Activated CD4-positive, alpha-beta T cell treated with anti-CD3 and anti-CD28 coated beads, Interleukin-2, amount 50 U/mL, for 16 hours (primary cell): ENCODE results near the gene LEMD3.
A peak's percentile ranks its signal among the peaks of the same experiment; 100 is the strongest.

ENCODE experiments used
- DNase-seq: peaks from one replicate; pipeline ENCODE4 v3.0.0-alpha.2; 2020

Gene LEMD3

DNA sequence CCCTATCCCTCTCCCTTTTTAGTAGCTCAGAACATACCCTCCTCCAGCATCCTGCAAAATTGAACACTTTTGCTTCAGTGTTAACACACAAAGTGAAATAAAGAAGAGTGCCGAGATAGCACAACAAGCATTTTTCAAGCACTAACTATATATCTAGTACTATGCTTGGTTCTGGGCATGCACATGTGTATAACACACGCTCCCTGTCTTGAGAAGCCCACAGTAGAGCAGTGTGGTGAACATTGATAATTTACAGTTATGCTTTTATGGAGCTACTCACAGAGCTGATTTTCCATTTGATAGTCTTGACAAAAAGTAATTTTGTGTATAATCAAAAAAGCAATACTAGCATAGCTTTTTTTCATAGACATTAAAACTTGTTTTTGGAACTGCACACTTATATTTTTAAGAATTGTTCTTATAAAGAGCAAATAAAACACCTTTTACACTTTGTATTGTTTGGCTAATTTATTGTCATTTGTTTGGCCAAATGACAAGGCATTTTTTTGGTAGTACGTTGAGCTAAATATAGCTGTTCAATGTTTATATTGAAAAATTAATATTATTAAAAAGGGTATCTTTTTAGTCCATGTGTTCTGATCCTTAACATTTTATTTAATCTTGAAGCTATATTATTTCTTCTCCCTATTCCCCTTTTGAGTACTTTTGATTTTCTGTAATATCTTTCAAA, 39.7 kb downstream of the LEMD3 start:
- no peak for DNase-seq

DNA sequence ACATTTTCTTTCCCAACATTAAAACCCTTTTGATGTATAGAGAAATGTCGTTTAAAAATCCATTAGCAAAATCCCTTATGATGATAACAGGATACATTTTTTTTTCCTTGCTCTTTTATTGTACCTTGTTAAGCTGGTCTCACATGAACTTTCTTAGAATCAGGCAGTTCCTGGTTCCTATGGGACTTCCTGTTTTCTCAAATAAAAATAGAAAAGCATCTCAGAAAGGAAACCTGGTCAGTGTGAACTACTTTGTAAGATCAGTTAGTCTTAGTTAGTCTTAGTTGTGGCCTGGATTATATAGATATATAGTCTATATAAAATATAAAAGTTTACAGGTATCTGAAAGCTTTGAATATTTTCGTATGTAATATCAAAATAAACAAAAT, 40.3 kb downstream of the LEMD3 start:
- DNase-seq: no peak

DNA sequence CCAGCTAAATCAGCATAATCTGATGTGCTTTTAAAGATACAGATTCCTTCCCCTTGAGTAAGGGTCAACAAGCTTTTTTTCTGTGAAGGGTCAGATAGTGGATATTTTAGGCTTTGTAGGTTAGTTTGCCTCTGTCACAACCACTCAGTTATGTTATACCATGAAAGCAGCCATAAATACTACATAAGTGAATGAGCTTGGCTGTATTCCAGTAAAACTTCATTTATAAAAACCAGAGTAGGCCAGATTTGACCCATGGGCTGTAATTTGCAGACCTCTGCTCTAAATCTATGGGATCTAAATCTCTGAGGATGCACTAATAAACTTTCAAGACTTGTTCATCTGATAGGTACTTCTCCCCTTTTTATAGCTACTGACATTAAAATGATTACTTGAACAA, 47.7 kb downstream of the LEMD3 start:
- DNase-seq: no peak

DNA sequence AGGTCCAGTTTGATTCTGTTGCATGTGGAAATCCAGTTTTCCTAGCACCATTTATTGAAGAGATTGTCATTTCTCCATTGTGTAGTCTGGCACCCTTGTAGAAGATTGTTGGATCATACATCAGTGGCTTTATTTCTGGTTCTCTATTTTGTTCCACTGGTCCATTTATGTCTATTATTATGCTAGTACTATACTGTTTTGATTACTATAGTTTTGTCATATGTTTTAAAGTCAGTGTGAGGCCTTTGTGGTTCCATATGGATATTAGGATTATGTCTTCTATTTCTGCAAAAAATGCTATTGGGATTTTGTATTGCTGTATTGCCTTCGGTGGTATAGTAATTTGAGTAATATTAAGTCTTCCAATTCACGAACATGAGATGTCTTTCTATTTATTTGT, 51.4 kb downstream of the LEMD3 start:
- no peak for DNase-seq

DNA sequence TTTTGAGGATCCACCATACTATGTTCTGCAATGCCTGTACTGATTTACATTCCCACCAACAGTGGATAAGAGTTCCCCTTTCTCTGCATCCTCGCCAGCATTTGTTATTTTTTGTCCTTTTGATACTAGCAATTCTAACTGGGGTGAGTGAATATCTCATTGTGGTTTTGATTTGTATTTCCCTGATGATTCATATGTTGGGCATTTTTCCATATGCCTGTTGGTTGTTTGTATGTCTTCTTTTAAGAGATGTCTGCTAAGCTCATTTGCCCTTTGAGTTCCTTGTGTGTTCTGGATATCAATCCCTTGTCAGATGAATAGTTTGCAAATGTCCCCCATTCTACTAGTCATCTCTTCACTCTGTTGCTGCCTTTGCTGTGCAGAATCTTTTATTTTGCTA, 60.1 kb downstream of the LEMD3 start:
- no peak for DNase-seq

DNA sequence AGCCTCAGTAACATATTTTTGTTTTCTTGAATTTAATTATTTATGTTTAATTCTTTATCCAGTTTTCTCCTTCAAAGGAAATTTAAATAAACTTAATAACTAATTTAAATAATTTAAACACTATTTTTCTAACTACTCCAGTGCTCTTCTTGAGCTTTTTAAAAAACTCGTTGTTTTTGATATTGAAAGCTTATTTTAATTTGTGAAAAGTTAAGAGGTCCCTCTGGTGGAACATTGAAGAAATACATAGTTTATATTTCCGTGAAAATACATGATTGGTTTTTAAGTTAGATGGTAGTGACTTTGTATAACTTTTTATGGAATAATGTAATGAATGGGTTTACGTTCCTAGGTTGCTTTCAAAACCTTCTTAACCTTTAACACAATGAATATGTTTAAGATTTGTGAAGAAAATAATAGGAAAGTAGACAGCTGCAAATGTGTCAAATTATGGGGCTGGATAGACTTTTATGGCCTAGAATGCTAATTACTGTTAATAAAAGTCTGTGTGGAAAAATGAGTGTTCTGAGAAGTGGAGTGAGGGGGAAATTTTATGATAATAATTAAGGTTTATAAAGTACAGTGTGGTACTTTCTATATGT, 63.2 kb downstream of the LEMD3 start:
- peak; percentile 6 for DNase-seq

DNA sequence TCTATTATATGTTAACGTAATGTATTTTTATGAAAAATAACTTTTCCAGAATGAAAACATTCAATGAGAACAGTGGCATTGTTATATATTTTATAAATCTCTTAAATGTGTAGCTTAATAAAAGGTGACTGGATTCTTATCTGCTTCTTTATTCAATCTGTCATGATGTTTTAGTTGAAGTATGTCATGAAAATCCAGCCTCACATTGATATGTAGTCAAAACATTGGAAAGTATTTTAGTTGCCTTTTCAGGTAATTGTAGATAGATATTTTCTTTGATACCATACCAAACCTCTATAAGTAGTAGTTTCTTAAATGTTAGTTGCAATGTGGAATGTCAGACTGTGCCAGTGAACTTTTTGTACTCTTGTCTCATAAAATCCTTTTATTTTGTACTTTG, 67.8 kb downstream of the LEMD3 start:
- no peak for DNase-seq

DNA sequence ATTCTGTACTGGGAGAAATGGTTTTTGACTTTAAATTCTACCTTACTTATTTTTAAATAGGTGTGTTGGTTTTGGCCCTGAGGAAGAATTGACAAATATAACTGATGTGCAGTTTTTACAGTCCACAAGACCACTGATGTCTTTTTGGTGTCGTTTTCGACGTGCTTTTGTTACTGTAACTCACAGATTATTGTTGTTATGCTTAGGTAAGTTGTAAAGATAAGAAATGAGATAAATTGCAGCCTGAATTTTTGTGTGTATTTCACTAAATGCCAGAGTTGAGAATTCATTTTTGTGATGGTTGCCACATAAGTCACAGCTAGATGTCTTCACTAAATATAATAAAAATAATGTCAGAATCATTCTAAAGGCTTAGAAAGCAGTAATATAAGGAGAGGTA, 69.2 kb downstream of the LEMD3 start:
- DNase-seq: no peak

DNA sequence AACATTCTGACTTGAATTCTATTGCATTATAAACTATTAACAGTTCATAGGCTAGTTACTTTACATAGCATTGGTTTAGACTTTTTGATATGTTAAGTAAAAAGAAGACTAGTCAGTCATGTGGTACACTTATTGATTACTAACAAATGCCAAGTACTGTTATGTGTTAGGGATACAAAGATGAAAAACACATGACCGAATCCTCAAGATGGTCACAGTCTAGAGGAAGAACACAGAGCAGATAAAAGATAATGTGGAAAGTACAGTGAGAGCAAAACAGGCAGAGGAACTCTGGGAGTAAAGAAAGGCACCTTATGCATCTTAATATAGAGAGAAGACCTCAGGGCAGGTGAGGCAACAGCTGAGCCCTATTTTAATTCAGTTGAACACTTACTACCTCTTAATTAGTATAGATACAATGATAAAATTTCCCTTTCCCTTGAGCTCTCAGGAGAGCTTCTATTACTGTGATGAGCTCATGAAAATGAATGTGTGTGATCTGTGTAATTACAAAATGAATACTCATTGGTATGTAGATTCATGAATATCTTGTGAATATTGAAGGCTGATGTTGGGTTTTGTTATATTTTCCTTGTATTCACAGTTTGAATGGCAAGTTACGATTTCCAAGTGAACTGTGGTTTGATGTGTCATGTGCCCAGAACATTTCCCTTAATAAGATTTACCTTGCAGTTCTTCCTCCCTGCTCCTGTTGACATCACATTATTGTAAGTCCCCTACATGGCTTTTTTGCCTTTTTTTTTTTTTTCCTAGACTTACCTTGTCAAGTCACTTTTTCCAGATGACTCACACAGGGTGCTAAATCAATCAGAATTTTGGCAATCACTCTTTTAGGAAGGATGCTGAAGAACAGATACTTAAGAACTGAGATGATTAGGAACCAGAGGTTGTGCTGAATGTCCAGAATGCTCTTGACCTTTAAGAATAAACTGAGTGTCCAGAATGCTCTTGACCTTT, 79.6 kb downstream of the LEMD3 start:
- peak; percentile 72 for DNase-seq

DNA sequence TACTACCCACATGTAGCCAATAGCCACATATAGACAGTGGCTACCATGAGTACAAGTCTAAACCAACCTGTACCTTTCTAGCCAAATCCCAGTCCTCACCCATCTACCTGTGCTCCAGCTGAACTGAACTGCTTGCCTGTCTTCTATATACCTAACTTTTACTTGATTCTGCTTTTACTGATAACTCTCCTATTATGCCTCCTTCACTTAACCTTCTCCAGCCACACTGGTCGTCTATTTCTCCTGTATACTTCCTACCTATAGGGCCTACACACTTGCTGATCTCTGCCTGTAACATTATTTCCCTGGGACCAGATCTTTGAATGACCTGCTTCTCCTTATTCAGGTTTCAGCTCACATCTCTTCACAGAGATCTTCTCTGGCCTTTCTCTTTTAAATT, 83.1 kb downstream of the LEMD3 start:
- no peak for DNase-seq

DNA sequence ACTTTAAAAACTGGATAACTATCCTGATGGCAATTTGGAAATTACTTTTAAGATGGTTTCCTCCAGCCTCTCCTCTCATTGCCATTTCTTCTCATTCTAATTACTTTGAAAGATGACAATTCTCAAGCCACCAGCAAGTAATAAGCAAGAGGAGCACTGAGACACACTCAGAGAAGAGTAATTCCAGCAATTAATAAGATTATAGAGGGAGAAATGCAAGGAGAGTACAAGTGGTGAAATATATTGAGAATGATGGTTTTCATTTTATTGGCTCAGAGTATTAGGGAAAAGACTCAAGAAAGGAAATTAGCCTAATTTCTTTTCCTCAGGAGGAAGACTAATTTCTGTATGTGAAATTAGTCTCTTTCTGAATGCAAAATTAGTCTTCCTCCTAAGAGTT, 88.6 kb downstream of the LEMD3 start:
- DNase-seq: no peak

DNA sequence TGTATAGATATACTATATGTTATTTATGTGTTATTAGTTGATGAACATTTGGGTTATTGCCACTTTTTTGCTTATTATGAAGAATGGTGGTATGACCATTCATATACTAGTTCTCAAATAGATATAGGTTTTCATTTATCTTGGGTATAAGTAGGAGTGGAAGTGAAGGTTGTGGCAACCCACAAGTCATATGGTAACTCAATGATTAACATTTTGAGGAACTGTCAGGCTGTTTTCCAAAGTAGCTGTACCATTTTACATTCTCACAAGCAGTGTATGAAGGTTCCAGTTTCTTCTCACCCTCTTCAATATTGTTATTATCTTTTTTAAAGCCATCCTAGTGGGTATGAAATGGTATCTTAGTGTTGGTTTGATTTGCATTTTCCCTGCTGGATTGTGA, 90.1 kb downstream of the LEMD3 start:
- DNase-seq: no peak

DNA sequence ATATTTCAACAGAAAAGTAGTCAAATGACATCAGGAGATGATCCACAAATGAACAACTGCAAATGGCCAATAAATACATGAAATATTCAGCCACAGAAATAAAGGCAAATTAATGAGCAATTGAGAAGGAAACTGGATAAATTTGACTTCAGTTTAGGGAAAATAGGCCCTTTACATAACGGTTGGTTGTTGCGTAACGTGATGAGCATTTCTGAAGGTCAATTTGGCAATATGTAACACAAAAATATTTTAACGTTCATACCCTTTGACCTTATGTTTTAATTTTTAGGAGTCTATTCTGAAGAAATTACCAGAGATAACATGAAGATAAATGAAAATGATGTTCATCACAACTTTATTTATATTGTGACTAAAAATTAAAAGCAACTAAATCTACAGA, 94.4 kb downstream of the LEMD3 start:
- DNase-seq: no peak

DNA sequence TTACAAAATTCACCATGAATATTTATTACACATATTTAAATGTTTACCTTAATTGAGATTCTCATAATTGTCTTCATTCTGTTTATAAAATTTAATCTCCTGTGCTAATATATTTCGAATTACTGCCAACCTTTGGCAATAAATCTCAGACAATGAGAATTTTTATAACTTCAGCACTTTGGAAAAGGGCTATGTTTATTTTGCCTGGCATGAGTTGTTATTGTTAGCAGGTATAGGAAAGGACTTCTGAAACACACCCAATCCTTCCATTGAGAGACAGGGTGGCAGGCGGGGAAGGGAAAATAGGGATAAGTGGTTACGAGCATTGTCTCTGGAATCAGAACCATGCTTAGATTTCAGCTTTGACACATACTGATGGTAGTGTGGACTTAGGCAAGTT, 97.0 kb downstream of the LEMD3 start:
- DNase-seq: no peak

DNA sequence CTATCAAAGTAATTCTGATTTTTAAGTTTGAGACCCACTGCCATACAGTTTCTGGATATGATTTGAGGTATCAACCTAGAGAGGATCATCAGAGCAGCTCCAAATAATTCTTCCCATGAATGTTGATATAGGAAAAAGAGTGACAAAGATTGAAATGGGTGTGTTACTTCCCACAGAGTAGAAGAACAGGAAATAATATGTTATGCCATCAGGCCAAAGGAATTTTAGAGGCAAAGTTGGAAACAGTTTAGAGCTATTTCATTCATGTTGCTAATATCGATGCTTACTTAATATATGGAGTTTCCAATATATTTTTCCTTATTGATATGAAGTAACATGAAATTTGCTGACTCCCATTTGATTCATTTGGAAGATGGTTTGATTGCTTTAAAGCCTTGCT, 100.2 kb downstream of the LEMD3 start:
- no peak for DNase-seq

DNA sequence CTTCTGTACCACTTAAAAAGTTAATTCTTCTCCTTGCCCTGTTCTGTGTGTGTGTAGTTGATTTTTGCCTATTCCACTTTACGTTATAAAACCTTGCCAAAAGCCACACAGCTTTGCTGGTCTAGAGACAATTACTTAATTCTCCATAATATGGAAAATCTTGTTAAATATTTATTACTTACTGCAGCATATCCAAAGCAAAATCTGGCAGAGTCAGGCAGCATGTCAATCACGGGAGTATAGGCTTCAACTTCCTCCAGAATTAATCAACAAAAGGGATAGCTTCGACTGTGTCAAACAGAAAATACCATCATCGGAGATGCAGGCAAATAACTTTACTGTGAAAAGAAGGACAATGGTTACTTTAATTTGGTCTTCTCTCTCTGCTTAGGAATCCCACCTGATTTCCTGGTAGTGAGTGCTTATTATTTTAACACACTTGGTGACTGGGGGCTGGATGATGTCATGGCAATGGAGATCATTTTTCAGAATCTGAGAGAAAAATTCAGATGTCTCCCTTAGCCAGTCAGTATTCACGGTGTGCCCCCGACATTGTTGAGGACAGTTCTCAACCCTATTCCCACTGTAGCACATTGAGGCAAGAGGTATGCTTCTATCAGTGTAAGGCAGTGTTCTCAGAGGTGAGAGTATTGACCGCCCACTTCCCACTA, 105.4 kb downstream of the LEMD3 start:
- DNase-seq: no peak

DNA sequence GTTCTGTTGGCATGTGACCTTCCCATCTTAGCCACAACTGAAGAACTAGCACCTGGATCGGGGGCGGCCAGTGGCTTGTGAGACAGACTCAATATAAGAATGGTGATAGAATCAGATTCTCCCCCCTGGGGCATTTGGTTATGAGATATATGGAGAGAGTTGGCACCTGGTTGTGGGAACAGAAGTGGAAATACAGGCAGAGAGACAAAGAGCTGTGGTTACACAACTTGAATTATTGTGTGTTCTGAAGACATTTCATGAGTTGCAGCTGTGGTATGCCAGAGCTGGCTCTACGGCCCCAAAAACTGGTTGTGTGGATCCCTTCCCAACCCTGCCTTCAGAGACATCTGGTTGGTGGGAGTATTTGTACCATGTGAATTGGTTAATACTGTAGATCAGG, 106.2 kb downstream of the LEMD3 start:
- DNase-seq: no peak

DNA sequence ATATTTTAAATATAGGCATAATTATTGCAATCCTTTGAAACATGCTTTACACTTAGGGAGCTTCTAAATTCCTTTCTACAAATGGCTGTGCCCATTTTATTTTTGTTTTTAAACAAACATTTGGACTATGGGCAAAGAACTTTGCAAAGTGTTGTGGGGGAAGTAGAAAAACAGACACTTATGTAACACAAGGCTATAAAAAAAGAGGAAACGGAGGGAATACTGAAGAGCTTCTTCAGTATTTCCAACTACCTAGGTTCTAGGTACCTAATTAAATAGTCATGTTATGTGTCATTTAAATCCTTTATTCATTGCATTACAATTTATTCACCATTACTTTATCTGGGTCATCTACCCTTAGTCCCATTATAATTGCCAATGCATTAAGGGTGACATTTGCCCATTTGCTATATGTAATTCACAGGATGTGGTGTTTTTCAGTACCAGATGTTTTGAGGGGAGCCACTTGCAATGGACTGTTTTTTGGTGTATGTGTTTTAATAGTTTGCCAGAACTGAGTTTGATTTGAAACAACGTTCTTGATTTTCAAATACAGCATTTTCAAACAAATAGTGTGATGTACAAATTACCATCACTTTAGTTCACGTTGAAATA, 107.6 kb downstream of the LEMD3 start:
- DNase-seq: no peak

DNA sequence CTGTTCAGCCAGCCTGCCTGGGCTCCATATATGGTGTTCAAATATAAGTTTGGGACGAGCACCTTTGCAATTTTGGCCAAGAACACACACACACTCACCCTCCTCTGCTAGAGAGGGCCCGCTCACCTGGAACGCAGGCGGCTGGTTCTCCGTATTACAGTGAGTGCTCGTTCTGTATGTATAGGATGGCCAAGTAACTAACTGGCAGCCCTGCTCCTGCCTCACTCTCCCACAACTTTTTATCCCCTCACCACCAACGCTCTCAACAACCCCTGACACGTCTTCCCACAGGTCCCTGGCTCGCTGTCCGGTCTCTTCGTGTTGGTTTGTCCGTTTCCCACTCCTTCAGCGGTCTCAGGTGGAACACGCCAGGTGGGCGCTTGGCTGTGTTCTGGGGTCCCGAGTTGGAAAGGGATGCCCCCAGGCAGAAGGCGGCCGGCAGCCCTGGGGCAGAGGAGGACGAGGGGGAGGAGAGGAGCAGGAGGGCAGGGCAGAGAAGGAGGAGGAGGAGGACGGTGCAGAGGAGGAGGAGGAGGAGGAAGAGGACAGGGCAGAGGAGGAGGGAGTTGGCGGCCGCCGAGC, 108.7 kb downstream of the LEMD3 start:
- DNase-seq: no peak

DNA sequence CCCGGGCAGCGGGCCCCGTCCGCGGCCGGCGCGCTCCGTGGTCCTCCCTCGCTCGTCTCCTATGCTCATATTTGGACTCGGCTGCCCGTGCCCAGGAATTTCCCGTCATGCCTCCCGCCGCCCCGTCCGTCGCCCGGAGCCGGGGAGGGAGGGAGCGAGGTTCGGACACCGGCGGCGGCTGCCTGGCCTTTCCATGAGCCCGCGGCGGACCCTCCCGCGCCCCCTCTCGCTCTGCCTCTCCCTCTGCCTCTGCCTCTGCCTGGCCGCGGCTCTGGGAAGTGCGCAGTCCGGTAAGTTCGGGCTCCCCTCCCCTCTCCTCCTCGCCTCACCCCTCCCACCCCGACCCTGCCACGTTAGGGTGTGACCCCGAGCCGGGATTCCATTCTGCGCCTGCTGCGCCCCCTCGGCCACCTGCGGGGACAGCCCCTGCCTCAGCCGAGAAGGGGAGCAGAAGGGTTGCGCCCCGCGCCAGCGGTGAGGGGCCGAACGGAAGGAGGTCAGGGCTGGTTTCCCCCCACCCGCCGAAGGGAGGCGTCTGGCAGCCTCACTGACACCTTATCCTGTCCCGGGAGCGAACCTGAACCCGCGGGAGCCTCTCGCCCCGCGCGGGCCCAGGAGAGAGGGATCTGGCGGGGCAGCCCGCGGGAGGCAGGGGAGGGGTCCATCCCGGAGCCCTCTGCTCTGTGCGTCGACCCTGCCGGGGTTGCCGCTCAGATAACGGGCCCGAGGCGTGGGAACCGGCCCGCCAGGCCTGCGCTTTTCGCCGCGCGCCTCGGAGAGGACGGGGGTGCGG, 109.4 kb downstream of the LEMD3 start, which contains the start of gene MSRB3:
Gene MSRB3 (plus strand): TSS at position 108 of the 793 bp plus-strand sequence. CDS start 29,897 bp downstream, outside the sequence.
- peak; percentile 14 for DNase-seq

DNA sequence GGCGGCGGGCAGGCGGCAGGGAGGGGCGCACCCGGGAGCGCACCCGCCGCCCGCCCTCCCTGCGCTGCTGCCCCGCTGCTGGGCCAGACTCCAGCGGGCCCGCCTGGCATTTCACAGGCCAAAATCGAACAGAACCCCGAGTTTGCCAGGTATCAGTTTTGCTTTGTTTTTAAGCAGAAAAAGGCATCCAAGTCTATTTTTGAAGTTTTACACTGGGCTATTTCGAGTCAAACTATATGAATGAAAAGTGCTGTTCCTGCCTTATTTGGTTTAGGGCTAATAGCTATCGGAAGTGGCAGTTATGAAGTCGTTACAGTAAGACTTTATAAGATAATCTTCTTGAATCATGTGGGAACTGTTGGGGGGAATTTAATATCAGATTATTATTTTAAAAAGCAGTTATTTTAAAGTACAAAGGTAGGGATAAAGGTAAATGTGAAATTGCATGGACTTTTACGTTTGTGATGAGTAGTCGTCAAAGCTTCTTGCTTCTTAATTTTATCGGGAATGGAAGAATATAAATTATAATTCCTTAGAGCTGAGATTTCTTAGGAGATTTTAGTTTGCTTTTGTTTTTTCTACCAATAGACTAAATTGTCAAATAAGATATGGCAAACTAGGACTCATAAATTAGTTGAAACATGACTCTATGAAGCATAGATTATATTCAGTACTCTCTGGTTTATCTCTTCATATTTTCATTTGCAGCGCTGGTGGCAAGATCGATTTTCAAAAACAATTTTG, 110.2 kb downstream of the LEMD3 start:
- DNase-seq: no peak
